ENCODE results near the gene MLX.

DNA sequence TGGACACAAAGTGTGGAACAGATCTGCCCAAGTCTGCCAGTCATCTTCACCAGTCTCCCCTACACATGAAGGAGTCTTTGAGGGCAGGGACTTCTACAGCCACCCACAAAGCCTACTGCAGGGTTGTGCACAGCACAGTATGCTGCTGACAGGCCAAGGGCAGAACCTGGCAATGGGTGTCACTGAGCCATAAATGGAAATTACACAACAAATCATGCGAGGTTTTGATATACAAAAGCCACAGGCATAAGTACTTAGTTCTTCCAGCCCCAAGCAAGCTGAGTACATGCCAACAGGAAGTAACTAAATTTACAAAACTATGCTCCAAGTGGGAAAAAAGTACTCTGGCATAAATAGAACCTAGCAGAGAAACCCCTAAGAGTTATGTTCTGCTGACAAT is 18.5 kb downstream of the MLX start:
- TF ChIP-seq POLR2A (IDR thresholded peaks at IDR 0.05; ENCODE audit: extremely low read depth, insufficient read length) (no peak), MYC (IDR thresholded peaks at IDR 0.05; ENCODE audit: low read depth, low read length) (no peak)
- TF ChIP-seq, protein P1, sequence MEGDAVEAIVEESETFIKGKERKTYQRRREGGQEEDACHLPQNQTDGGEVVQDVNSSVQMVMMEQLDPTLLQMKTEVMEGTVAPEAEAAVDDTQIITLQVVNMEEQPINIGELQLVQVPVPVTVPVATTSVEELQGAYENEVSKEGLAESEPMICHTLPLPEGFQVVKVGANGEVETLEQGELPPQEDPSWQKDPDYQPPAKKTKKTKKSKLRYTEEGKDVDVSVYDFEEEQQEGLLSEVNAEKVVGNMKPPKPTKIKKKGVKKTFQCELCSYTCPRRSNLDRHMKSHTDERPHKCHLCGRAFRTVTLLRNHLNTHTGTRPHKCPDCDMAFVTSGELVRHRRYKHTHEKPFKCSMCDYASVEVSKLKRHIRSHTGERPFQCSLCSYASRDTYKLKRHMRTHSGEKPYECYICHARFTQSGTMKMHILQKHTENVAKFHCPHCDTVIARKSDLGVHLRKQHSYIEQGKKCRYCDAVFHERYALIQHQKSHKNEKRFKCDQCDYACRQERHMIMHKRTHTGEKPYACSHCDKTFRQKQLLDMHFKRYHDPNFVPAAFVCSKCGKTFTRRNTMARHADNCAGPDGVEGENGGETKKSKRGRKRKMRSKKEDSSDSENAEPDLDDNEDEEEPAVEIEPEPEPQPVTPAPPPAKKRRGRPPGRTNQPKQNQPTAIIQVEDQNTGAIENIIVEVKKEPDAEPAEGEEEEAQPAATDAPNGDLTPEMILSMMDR (IDR thresholded peaks at IDR 0.05; ENCODE audit: low read depth, low read length): no peak
- TF ChIP-seq, protein P2, sequence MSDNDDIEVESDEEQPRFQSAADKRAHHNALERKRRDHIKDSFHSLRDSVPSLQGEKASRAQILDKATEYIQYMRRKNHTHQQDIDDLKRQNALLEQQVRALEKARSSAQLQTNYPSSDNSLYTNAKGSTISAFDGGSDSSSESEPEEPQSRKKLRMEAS (IDR thresholded peaks at IDR 0.05; ENCODE audit: low read depth, low read length): no peak

Measured in NB4 (cell line).